Nephron (organoid): ENCODE measurements around the gene OLFM2.

Source experiments
- H3K27ac Mint-ChIP-seq, 3 experiments: 2 replicates each; pipeline ENCODE4 v1.8.0; 2020; ENCODE audit warnings: mixed read lengths in 3 of 3, mild to moderate bottlenecking in 2 of 3, moderate library complexity in 1 of 3
- H3K27me3 Mint-ChIP-seq: 2 replicates; pipeline ENCODE4 v1.8.0; 2021; ENCODE audit warnings: low read depth, mild to moderate bottlenecking, moderate library complexity, mixed read lengths
- H3K36me3 Mint-ChIP-seq: 2 replicates; pipeline ENCODE4 v1.8.0; 2020; ENCODE audit warnings: low read depth, mixed read lengths
- H3K4me1 Mint-ChIP-seq: 2 replicates; pipeline ENCODE4 v1.8.0; 2020; ENCODE audit warnings: mixed read lengths
- H3K4me3 Mint-ChIP-seq, 3 experiments: 2 replicates each; pipeline ENCODE4 v1.8.0; 2020; ENCODE audit warnings: mild to moderate bottlenecking in 3 of 3, mixed read lengths in 3 of 3, moderate library complexity in 2 of 3
- H3K9me3 Mint-ChIP-seq: 2 replicates; pipeline ENCODE4 v1.8.0; 2020; ENCODE audit warnings: mixed read lengths
- TF ChIP-seq, protein P1 (sequence below), 3 experiments: fragments of 200-600 bp; sonication (generic); IDR thresholded peaks; one replicate each; pipeline ENCODE4 v1.5.0; 2021; ENCODE audit warnings: antibody characterized with exemption in 3 of 3; ENCODE audit not compliant: unreplicated experiment in 3 of 3

Gene OLFM2

DNA sequence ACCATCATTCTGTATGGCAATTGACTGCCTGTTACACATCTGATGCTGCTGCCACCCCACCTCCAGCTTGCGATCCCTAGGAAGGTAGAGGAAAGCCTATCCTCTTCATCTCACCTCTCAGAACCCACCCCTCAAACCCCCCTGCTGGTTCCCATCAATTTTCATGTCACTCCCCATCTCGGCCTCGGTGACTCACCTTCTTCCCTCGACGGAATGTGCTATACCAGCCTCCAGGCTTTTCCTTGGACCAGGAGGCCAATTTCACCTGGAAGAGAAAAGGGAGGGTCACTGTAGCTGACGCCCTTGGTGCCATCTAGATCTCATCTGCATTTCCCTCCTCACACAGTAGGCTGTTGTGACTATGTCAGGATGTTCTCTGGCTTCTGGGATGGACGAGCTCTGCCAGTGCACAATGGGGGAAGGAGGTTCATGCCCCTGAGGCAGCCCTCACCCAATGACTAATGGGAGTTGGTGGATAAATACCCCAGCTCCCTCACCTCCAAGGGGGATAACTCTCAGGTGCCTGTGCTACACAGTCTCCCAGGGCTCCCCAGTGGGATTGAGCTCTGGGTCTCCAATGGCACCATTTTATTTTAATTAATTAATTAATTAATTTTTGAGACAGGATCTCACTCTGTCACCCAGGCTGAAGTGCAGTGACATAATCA lies 26.4 kb upstream of the OLFM2 start:
- no peak overlapping the region for H3K4me3 Mint-ChIP-seq
- peaks cover 51% of the 10 kb centered on the region for H3K27me3 Mint-ChIP-seq
- H3K27ac Mint-ChIP-seq = no peak overlapping the region
- TF ChIP-seq, protein P1, sequence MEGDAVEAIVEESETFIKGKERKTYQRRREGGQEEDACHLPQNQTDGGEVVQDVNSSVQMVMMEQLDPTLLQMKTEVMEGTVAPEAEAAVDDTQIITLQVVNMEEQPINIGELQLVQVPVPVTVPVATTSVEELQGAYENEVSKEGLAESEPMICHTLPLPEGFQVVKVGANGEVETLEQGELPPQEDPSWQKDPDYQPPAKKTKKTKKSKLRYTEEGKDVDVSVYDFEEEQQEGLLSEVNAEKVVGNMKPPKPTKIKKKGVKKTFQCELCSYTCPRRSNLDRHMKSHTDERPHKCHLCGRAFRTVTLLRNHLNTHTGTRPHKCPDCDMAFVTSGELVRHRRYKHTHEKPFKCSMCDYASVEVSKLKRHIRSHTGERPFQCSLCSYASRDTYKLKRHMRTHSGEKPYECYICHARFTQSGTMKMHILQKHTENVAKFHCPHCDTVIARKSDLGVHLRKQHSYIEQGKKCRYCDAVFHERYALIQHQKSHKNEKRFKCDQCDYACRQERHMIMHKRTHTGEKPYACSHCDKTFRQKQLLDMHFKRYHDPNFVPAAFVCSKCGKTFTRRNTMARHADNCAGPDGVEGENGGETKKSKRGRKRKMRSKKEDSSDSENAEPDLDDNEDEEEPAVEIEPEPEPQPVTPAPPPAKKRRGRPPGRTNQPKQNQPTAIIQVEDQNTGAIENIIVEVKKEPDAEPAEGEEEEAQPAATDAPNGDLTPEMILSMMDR (IDR thresholded peaks at IDR 0.05; ENCODE audit: unreplicated experiment in 3 of 3) = no peak
- H3K36me3 Mint-ChIP-seq = no peaks in the 10 kb centered on the region
- H3K4me1 Mint-ChIP-seq = peaks cover 5% of the 10 kb centered on the region
- no peaks in the 10 kb centered on the region for H3K9me3 Mint-ChIP-seq

DNA sequence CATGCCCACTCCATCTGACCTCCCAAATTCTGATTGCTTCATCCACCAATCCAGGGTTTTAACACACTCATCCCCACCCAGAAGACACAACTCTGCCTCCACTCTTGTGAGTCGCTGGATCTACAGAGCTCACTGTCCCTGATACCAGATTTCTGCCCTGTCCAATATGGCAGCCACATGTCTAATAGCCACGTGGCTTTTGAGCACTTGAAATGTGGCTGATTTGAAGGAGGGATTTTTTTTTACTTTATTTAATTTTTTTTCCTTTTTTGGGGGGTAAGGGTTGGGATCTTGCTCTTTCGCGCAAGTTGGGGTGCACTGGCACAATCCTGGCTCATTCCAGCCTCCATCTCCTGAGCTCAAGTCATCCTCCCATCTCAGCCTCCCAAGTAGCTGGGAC lies 24.8 kb upstream of the OLFM2 start:
- no peaks in the 10 kb centered on the region for H3K36me3 Mint-ChIP-seq
- peaks cover 37% of the 10 kb centered on the region for H3K27me3 Mint-ChIP-seq
- H3K4me1 Mint-ChIP-seq = no peaks in the 10 kb centered on the region
- no peak overlapping the region for H3K4me3 Mint-ChIP-seq
- TF ChIP-seq, protein P1 (IDR thresholded peaks at IDR 0.05; ENCODE audit: unreplicated experiment in 3 of 3) = no peak
- no peaks in the 10 kb centered on the region for H3K9me3 Mint-ChIP-seq
- H3K27ac Mint-ChIP-seq = no peak overlapping the region

DNA sequence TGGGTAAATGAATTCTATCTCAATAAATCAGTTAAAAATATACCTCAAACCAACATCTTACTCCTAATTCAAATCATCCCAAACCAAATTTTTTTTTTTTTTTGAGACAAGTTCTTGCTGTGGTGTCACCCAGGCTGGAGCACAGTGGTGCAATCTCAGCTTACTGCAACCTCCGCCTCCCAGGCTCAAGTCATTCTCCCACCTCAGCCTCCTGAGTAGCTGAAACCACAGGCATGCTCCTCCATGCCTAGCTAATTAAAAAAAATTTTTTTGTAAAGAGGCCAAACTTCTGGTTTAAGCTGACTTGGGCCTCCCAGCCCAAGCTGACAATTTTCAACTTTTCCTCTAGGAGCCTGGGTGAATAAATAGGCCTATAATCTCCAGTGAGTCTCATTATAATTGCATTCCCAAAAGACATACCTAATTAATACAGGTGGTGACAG lies 22.1 kb upstream of the OLFM2 start:
- peaks cover 14% of the 10 kb centered on the region for H3K27me3 Mint-ChIP-seq
- H3K9me3 Mint-ChIP-seq = no peaks in the 10 kb centered on the region
- no peaks in the 10 kb centered on the region for H3K4me1 Mint-ChIP-seq
- no peaks in the 10 kb centered on the region for H3K36me3 Mint-ChIP-seq
- no peak overlapping the region for H3K27ac Mint-ChIP-seq
- no peak overlapping the region for H3K4me3 Mint-ChIP-seq
- TF ChIP-seq, protein P1 (IDR thresholded peaks at IDR 0.05; ENCODE audit: unreplicated experiment in 3 of 3) = no peak

DNA sequence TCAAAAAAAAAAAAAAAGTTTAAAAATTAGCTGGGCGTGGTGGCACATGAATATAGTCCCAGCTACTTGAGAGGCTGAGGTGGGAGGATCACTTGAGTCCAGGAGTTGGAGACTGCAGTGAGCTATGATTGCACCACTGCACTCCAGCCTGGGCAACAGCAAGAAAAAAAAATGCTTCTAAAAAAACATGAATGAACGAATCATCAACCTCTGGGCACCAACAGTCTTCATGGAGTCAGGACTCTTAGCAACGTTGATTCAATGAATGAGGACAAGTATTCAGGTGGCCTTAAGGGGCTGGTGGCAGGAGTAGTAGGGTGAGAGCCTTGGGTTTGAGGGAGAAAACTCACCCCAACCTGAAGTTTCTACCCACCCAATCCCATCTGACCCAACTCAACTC lies 20.6 kb upstream of the OLFM2 start:
- Mint-ChIP-seq H3K27me3 (peaks cover 6% of the 10 kb centered on the region), H3K36me3 (no peaks in the 10 kb centered on the region), H3K9me3 (no peaks in the 10 kb centered on the region), H3K4me1 (no peaks in the 10 kb centered on the region), H3K4me3 (no peak overlapping the region), H3K27ac (no peak overlapping the region)
- TF ChIP-seq, protein P1 (IDR thresholded peaks at IDR 0.05; ENCODE audit: unreplicated experiment in 3 of 3) = no peak

DNA sequence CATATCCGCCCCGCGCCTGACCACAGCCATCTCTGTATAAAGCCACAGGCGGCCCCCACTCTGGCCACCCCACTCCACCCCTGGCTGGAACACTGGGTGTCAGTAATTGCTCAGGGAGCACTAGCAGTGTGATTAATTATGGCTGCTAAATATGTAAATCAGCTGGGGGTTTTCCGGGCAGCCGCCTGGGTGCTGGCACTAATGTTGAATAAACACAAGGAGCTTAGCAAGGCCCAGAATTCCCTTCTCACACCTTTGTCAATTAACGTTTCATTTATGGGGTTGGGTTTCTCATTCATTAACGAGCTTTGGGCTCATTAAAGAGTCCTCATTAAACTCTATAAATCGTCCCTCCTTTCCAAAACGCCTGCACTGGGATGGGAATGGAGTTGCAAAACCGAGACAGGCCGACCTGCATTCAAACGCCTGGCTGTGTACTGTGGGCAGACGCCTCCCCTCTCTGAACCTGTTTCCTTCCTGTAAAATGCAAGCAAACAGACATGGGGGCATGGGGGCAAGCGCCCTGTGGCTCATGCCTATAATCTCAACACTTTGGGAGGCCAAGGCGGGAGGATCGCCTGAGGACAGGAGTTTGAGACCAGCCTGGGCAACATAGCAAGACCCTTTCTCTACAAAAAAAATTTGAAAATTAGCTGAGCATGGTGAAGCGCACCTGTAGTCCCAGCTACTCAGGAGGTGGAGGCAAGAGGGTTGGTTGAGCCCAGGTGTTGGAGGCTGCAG lies 17.7 kb upstream of the OLFM2 start:
- Mint-ChIP-seq H3K4me3 (no peak overlapping the region), H3K4me1 (no peaks in the 10 kb centered on the region), H3K9me3 (no peaks in the 10 kb centered on the region), H3K36me3 (no peaks in the 10 kb centered on the region), H3K27ac (no peak overlapping the region), H3K27me3 (no peaks in the 10 kb centered on the region)
- TF ChIP-seq, protein P1 (IDR thresholded peaks at IDR 0.05; ENCODE audit: unreplicated experiment in 3 of 3) = no peak
